ENCODE measurements around the gene MFSD6. TPM values are rescaled to one million over a fixed set of nuclear protein-coding genes. Genes with fewer than 3 reads are reported as not detected.

Gene MFSD6
- polyA plus RNA-seq, 1 donor from 2014 or later: 11.8 TPM

DNA sequence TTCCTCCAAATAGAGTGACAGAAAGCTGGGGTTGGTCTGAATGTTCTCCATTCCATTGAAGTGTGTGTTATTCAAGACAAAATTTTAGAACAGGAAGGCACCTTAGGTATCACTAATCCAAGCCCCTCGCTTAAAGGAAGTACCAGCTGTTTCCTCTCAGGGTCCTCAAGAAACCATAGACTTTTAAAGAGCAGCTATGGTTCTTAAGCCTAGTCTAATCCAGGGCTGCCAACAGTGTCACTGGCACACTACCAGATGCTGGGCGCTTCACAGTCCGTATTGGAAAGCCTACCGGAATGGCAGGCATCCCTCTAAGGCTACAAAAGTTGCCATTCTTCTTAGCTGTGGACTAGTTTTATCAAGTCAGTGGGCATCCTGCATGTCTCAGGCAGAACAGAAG lies 124.4 kb downstream of the MFSD6 start:
- Histone ChIP-seq H3K4me3 (ENCODE audit: low read length) (no peak overlapping the region), H3F3A (ENCODE audit: insufficient read depth, low read length, poor library complexity, severe bottlenecking) (no peaks in the 10 kb centered on the region), H3K27ac (ENCODE audit: low read length) (no peak overlapping the region), H3K79me2 (replicated peaks; ENCODE audit: insufficient read depth, low read length) (no peaks in the 10 kb centered on the region), H3K36me3 (ENCODE audit: insufficient read depth, low read length) (no peaks in the 10 kb centered on the region), H3K9me2 (ENCODE audit: insufficient read depth, low read length) (no peaks in the 10 kb centered on the region), H2AFZ (ENCODE audit: low read depth, low read length) (no peak overlapping the region), H3K4me2 (ENCODE audit: low read length) (no peak overlapping the region), H3K9ac (ENCODE audit: low read length) (no peak overlapping the region), H3K27me3 (ENCODE audit: insufficient read depth, low read depth, low read length) (no peaks in the 10 kb centered on the region), H3K9me3 (ENCODE audit: low read length) (no peaks in the 10 kb centered on the region), H4K20me1 (ENCODE audit: insufficient read depth) (no peaks in the 10 kb centered on the region)
- TF ChIP-seq, protein P1, sequence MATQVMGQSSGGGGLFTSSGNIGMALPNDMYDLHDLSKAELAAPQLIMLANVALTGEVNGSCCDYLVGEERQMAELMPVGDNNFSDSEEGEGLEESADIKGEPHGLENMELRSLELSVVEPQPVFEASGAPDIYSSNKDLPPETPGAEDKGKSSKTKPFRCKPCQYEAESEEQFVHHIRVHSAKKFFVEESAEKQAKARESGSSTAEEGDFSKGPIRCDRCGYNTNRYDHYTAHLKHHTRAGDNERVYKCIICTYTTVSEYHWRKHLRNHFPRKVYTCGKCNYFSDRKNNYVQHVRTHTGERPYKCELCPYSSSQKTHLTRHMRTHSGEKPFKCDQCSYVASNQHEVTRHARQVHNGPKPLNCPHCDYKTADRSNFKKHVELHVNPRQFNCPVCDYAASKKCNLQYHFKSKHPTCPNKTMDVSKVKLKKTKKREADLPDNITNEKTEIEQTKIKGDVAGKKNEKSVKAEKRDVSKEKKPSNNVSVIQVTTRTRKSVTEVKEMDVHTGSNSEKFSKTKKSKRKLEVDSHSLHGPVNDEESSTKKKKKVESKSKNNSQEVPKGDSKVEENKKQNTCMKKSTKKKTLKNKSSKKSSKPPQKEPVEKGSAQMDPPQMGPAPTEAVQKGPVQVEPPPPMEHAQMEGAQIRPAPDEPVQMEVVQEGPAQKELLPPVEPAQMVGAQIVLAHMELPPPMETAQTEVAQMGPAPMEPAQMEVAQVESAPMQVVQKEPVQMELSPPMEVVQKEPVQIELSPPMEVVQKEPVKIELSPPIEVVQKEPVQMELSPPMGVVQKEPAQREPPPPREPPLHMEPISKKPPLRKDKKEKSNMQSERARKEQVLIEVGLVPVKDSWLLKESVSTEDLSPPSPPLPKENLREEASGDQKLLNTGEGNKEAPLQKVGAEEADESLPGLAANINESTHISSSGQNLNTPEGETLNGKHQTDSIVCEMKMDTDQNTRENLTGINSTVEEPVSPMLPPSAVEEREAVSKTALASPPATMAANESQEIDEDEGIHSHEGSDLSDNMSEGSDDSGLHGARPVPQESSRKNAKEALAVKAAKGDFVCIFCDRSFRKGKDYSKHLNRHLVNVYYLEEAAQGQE (IDR thresholded peaks at IDR 0.05; ENCODE audit: borderline replicate concordance): no peak
- TF ChIP-seq, protein P2, sequence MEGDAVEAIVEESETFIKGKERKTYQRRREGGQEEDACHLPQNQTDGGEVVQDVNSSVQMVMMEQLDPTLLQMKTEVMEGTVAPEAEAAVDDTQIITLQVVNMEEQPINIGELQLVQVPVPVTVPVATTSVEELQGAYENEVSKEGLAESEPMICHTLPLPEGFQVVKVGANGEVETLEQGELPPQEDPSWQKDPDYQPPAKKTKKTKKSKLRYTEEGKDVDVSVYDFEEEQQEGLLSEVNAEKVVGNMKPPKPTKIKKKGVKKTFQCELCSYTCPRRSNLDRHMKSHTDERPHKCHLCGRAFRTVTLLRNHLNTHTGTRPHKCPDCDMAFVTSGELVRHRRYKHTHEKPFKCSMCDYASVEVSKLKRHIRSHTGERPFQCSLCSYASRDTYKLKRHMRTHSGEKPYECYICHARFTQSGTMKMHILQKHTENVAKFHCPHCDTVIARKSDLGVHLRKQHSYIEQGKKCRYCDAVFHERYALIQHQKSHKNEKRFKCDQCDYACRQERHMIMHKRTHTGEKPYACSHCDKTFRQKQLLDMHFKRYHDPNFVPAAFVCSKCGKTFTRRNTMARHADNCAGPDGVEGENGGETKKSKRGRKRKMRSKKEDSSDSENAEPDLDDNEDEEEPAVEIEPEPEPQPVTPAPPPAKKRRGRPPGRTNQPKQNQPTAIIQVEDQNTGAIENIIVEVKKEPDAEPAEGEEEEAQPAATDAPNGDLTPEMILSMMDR (IDR thresholded peaks at IDR 0.05; ENCODE audit: poor library complexity, severe bottlenecking): no peak
- TF ChIP-seq TAF1 (IDR thresholded peaks at IDR 0.05; ENCODE audit: low read depth) (no peak), SMC3 (conservative IDR thresholded peaks at IDR 0.05; ENCODE audit: poor library complexity) (no peak), RAD21 (conservative IDR thresholded peaks at IDR 0.05) (no peak), EP300 (conservative IDR thresholded peaks at IDR 0.05; ENCODE audit: poor library complexity, severe bottlenecking) (no peak), EZH2 (IDR thresholded peaks at IDR 0.05; ENCODE audit: borderline replicate concordance, insufficient read depth, low read length, poor library complexity, severe bottlenecking) (no peak), MXI1 (conservative IDR thresholded peaks at IDR 0.05; ENCODE audit: poor library complexity, severe bottlenecking) (no peak), POLR2AphosphoS5 (IDR thresholded peaks at IDR 0.05) (no peak)

DNA sequence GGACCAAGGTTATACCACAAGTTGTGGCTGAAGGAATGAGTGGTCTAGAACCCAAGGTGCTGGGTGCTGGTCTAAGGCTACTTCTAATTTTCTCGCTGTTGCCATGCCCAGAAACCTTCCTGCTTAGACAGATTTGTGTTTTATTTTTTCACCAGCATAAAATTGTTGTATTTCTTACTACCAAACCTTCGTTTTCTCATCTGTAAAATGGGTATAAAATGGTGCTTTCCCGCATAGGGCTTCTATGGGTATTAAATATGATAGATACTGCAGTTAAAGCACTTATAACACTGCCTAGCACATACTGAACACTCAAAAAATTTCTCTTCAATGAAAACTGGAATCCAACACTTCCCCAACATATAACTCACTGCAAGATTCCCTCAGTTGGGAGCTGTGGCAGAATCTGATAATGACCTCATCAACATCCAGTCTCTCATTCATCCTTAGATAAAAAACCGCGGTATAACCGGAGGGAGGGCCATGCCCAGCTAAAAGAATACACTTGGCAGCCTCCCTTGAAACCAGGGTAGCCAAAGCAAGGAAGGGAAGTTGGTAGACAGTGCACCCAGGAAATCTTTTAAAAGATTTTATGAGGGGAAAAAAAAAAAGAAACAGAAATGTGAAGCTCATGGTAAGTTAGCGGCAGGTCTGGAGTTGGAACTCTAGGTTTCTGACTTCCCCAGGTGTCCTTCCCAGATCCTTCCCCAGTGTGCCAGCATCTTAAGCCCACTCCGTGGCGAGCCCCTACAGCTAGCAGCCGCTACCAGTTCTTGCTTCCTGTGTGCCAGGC lies 125.2 kb downstream of the MFSD6 start:
- Histone ChIP-seq H2AFZ (ENCODE audit: low read depth, low read length) (peak overlapping the region; percentile 77), H3K4me3 (ENCODE audit: low read length) (peak overlapping the region; percentile 76), H4K20me1 (ENCODE audit: insufficient read depth) (no peaks in the 10 kb centered on the region), H3K36me3 (ENCODE audit: insufficient read depth, low read length) (no peaks in the 10 kb centered on the region), H3K9me2 (ENCODE audit: insufficient read depth, low read length) (no peaks in the 10 kb centered on the region), H3K9me3 (ENCODE audit: low read length) (no peaks in the 10 kb centered on the region), H3K27me3 (ENCODE audit: insufficient read depth, low read depth, low read length) (no peaks in the 10 kb centered on the region), H3K79me2 (replicated peaks; ENCODE audit: insufficient read depth, low read length) (no peaks in the 10 kb centered on the region), H3K9ac (ENCODE audit: low read length) (no peak overlapping the region), H3K4me2 (ENCODE audit: low read length) (no peak overlapping the region), H3F3A (ENCODE audit: insufficient read depth, low read length, poor library complexity, severe bottlenecking) (no peaks in the 10 kb centered on the region), H3K27ac (ENCODE audit: low read length) (no peak overlapping the region)
- TF ChIP-seq MXI1 (conservative IDR thresholded peaks at IDR 0.05; ENCODE audit: poor library complexity, severe bottlenecking) (no peak), EZH2 (IDR thresholded peaks at IDR 0.05; ENCODE audit: borderline replicate concordance, insufficient read depth, low read length, poor library complexity, severe bottlenecking) (no peak), SMC3 (conservative IDR thresholded peaks at IDR 0.05; ENCODE audit: poor library complexity) (no peak), POLR2AphosphoS5 (IDR thresholded peaks at IDR 0.05) (no peak)
- TF ChIP-seq, protein P2 (IDR thresholded peaks at IDR 0.05; ENCODE audit: poor library complexity, severe bottlenecking): no peak

All from neural cell (in vitro differentiated cells).